ENCODE measurements around the gene RAX.
A peak's percentile ranks its signal among the peaks of the same experiment; 100 is the strongest.

RAX gene

GRCh38 chr18:59272891-59273758 lies at the start of gene RAX:
Gene RAX, minus strand, starts transcription at chr18:59273454. Its CDS starts 248 bp downstream, at chr18:59273206.
- peak; percentile 20 for DNase-seq (ENCODE audit: low spot score)

- no peak for DNase-seq (ENCODE audit: low spot score)
Measured at GRCh38 chr18:59318460-59319050, 45.3 kb upstream of the RAX start, which contains the start of gene CPLX4. Gene CPLX4, minus strand, starts transcription at chr18:59318649. Its CDS starts 187 bp downstream, at chr18:59318462.

GRCh38 chr18:59311631-59312030 lies 38.4 kb upstream of the RAX start:
- no peak for DNase-seq (ENCODE audit: low spot score)

GRCh38 chr18:59308938-59309260 lies 35.6 kb upstream of the RAX start:
- DNase-seq (ENCODE audit: low spot score), result no peak

- DNase-seq (ENCODE audit: low spot score), result peak; percentile 71
Measured at GRCh38 chr18:59308248-59308937, 35.1 kb upstream of the RAX start.

- DNase-seq (ENCODE audit: low spot score), result no peak
Measured at GRCh38 chr18:59306640-59307039, 33.4 kb upstream of the RAX start.

GRCh38 chr18:59305295-59305694 lies 32.0 kb upstream of the RAX start:
- DNase-seq (ENCODE audit: low spot score), result no peak

GRCh38 chr18:59303656-59304195 lies 30.5 kb upstream of the RAX start:
- no peak for DNase-seq (ENCODE audit: low spot score)

- no peak for DNase-seq (ENCODE audit: low spot score)
Measured at GRCh38 chr18:59303006-59303405, 29.8 kb upstream of the RAX start.

GRCh38 chr18:59301929-59302328 lies 28.7 kb upstream of the RAX start:
- DNase-seq (ENCODE audit: low spot score), result no peak

- DNase-seq (ENCODE audit: low spot score), result no peak
Measured at GRCh38 chr18:59300676-59301285, 27.5 kb upstream of the RAX start.

GRCh38 chr18:59298871-59299270 lies 25.6 kb upstream of the RAX start:
- DNase-seq (ENCODE audit: low spot score), result no peak

GRCh38 chr18:59293317-59293716 lies 20.1 kb upstream of the RAX start:
- no peak for DNase-seq (ENCODE audit: low spot score)

GRCh38 chr18:59286341-59286740 lies 13.1 kb upstream of the RAX start:
- DNase-seq (ENCODE audit: low spot score), result no peak

GRCh38 chr18:59282341-59282740 lies 9.1 kb upstream of the RAX start:
- no peak for DNase-seq (ENCODE audit: low spot score)

GRCh38 chr18:59279722-59280121 lies 6.5 kb upstream of the RAX start:
- no peak for DNase-seq (ENCODE audit: low spot score)

- no peak for DNase-seq (ENCODE audit: low spot score)
Measured at GRCh38 chr18:59279193-59279592, 5.9 kb upstream of the RAX start.

- DNase-seq (ENCODE audit: low spot score), result no peak
Measured at GRCh38 chr18:59278793-59279192, 5.5 kb upstream of the RAX start.

- DNase-seq (ENCODE audit: low spot score), result no peak
Measured at GRCh38 chr18:59276047-59276446, 2.8 kb upstream of the RAX start.

GRCh38 chr18:59275406-59275949 lies 2.2 kb upstream of the RAX start:
- no peak for DNase-seq (ENCODE audit: low spot score)

GRCh38 chr18:59274533-59274928 lies 1.3 kb upstream of the RAX start:
- DNase-seq (ENCODE audit: low spot score), result no peak

Measured in hepatic stellate cell (primary cell).